Measurements from ENCODE around the gene GNG4. TPM values are rescaled to one million over a fixed set of nuclear protein-coding genes. Genes with fewer than 3 reads are reported as not detected.

The GNG4 gene
- total and polyA plus RNA-seq, 9 of the 15 experiments (the other 6 are each of a cell fraction or from before 2014, with no cell fraction given): 0.06 to 0.58 (median 0.08) TPM; not detected in 4

- in situ Hi-C loops (cut with MboI): no loop called here
- H3K79me2 ChIP-seq (ENCODE audit: control insufficient read depth, insufficient read depth, low read length): no peaks in the 10 kb centered on the region
- DNase-seq (ENCODE audit: extremely low read depth in 1 of 4, low spot score in 3 of 4): no peak
- POLR2A ChIA-PET: no interaction called here
- H3K9ac ChIP-seq (ENCODE audit: insufficient read depth in 1 of 2, low read depth in 2 of 2, low read length in 2 of 2): no peak overlapping the region
- CTCF ChIA-PET (ENCODE audit: low intra/inter-chr PET ratio): no interaction called here
- no peaks in the 10 kb centered on the region for H3K4me1 ChIP-seq (replicated peaks in 1 of 2; ENCODE audit: control insufficient read depth in 2 of 2, insufficient read depth in 2 of 2, low read length in 2 of 2)
- FAIRE-seq: no peak
- no TSS peak for BruUV-seq (replicated peaks)
- no peak overlapping the region for H3K4me2 ChIP-seq (ENCODE audit: insufficient read depth, low read length)
- H2AFZ ChIP-seq (ENCODE audit: low read depth, low read length): no peak overlapping the region
- no peaks in the 10 kb centered on the region for H3K36me3 ChIP-seq (ENCODE audit: control insufficient read depth, insufficient read depth, low read length)
- intact Hi-C loops (cut with micrococcal nuclease): no loop called here
- no peaks in the 10 kb centered on the region for H3K9me1 ChIP-seq (ENCODE audit: control insufficient read depth, insufficient read depth, low read length)
- no peak overlapping the region for H3K27ac ChIP-seq (ENCODE audit: extremely low read depth, low read depth, low read length)
- 3% methylated on average over 3 of the region's 3 CpGs for WGBS (ENCODE audit: insufficient coverage, low coverage, missing lambda C conversion rate)
- H3K4me3 ChIP-seq: no peak overlapping the region
- no peaks in the 10 kb centered on the region for H3K9me3 ChIP-seq (replicated peaks; ENCODE audit: control insufficient read depth, insufficient read depth, low read depth, low read length)
- TF ChIP-seq POLR2AphosphoS2 (IDR thresholded peaks at IDR 0.05; ENCODE audit: low read length) (no peak), MITF (IDR thresholded peaks at IDR 0.05) (no peak), FOXA1 (IDR thresholded peaks at IDR 0.05; ENCODE audit: borderline replicate concordance) (no peak), PREB (CRISPR knock-in tag; IDR thresholded peaks at IDR 0.05) (no peak), TAF1 (IDR thresholded peaks at IDR 0.05; ENCODE audit: control insufficient read depth, extremely low read depth, insufficient read depth, low read length, severe bottlenecking) (no peak), ZFP91 (CRISPR knock-in tag; IDR thresholded peaks at IDR 0.05) (no peak), RBBP5 (IDR thresholded peaks at IDR 0.05; ENCODE audit: borderline replicate concordance, insufficient read depth, low read length, poor library complexity, severe bottlenecking) (no peak), TRIM28 (IDR thresholded peaks at IDR 0.05) (no peak), KAT8 (IDR thresholded peaks at IDR 0.05; ENCODE audit: low read depth) (no peak), ZNF347 (CRISPR knock-in tag; IDR thresholded peaks at IDR 0.05; ENCODE audit: low read depth) (no peak), KLF16 (IDR thresholded peaks at IDR 0.05) (no peak), ZNF699 (CRISPR knock-in tag; IDR thresholded peaks at IDR 0.05; ENCODE audit: insufficient replicate concordance) (no peak), RHOXF2B (CRISPR knock-in tag; conservative IDR thresholded peaks at IDR 0.05) (no peak), TBP (optimal IDR thresholded peaks at IDR 0.05; ENCODE audit: low read depth, low read length) (no peak), HES1 (IDR thresholded peaks at IDR 0.05; ENCODE audit: low read depth) (no peak), HNRNPL (IDR thresholded peaks at IDR 0.05; ENCODE audit: low read depth, low read length) (no peak), ZNF57 (CRISPR knock-in tag; IDR thresholded peaks at IDR 0.05) (no peak)
- TF ChIP-seq, protein P1, sequence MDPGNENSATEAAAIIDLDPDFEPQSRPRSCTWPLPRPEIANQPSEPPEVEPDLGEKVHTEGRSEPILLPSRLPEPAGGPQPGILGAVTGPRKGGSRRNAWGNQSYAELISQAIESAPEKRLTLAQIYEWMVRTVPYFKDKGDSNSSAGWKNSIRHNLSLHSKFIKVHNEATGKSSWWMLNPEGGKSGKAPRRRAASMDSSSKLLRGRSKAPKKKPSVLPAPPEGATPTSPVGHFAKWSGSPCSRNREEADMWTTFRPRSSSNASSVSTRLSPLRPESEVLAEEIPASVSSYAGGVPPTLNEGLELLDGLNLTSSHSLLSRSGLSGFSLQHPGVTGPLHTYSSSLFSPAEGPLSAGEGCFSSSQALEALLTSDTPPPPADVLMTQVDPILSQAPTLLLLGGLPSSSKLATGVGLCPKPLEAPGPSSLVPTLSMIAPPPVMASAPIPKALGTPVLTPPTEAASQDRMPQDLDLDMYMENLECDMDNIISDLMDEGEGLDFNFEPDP (CRISPR knock-in tag; IDR thresholded peaks at IDR 0.05): no peak
- peaks cover 20 to 66% of the 10 kb centered on the region in 2 experiments for H3K27me3 ChIP-seq (ENCODE audit: control insufficient read depth in 2 of 2, insufficient read depth in 2 of 2, low read length in 2 of 2)
- no peak for ATAC-seq
- H4K20me1 ChIP-seq (replicated peaks; ENCODE audit: control insufficient read depth, insufficient read depth, low read length): no peaks in the 10 kb centered on the region
Observed at GRCh38 chr1:235608278-235608677, 41.3 kb downstream of the GNG4 start.

Data from K562 (cell line).